CD4-positive, alpha-beta T cell treated with Interleukin-21 for 1 hour (primary cell): Measurements from ENCODE around the gene GPR146.

Experiments used
- DNase-seq: peaks from one replicate; pipeline ENCODE4 v3.0.0-alpha.2; 2020

GPR146 gene

GRCh38 chr7:1079546-1079945 is 35.2 kb downstream of the GPR146 start:
- DNase-seq, result no peak

- no peak for DNase-seq
These were observed 36.0 kb downstream of the GPR146 start for GRCh38 chr7:1080252-1080920.

GRCh38 chr7:1080921-1081255 is 36.5 kb downstream of the GPR146 start:
- DNase-seq, result no peak

- DNase-seq, result no peak
These were observed 37.0 kb downstream of the GPR146 start for GRCh38 chr7:1081336-1081735.

- DNase-seq, result no peak
These were observed 37.6 kb downstream of the GPR146 start for GRCh38 chr7:1081931-1082401.

- no peak for DNase-seq
These were observed 39.6 kb downstream of the GPR146 start for GRCh38 chr7:1083729-1084657.

GRCh38 chr7:1085266-1085665 is 40.9 kb downstream of the GPR146 start:
- no peak for DNase-seq

- no peak for DNase-seq
These were observed 41.6 kb downstream of the GPR146 start for GRCh38 chr7:1085910-1086421.

GRCh38 chr7:1086588-1087464 is 42.5 kb downstream of the GPR146 start:
- DNase-seq, result peak; percentile 69

GRCh38 chr7:1087465-1087814 is 43.1 kb downstream of the GPR146 start:
- no peak for DNase-seq

- DNase-seq, result no peak
These were observed 43.9 kb downstream of the GPR146 start, which contains the start of gene GPER1 for GRCh38 chr7:1087952-1088920. Gene GPER1, plus strand, starts transcription at chr7:1088113. Its CDS starts 3,616 bp downstream, at chr7:1091729.

GRCh38 chr7:1090236-1090635 is 45.9 kb downstream of the GPR146 start:
- no peak for DNase-seq

- no peak for DNase-seq
These were observed 46.6 kb downstream of the GPR146 start for GRCh38 chr7:1090686-1091643.

- no peak for DNase-seq
These were observed 47.3 kb downstream of the GPR146 start for GRCh38 chr7:1091644-1092027.

- DNase-seq, result no peak
These were observed 47.9 kb downstream of the GPR146 start for GRCh38 chr7:1092161-1092632.

- no peak for DNase-seq
These were observed 48.6 kb downstream of the GPR146 start for GRCh38 chr7:1092806-1093501.

- no peak for DNase-seq
These were observed 49.1 kb downstream of the GPR146 start for GRCh38 chr7:1093502-1093843.

- no peak for DNase-seq
These were observed 49.7 kb downstream of the GPR146 start for GRCh38 chr7:1093916-1094508.

- no peak for DNase-seq
These were observed 50.5 kb downstream of the GPR146 start for GRCh38 chr7:1094870-1095269.
